BE2C (cell line): ENCODE measurements around the gene RPS8.
"Not testable (repeated sequence)": the region's sequence is repeated elsewhere in the genome, so short reads cannot be mapped to it uniquely, and the experiment has no call there.

Experiments used
- DNase-seq: peaks from one replicate; pipeline ENCODE4 v3.0.0-alpha.2; 2020
- H3K27me3 ChIP-seq: fragments of 250-450 bp; sonication (Bioruptor Pico); 2 replicates; pipeline ENCODE4 v1.5.1; 2020; ENCODE audit warnings: mild to moderate bottlenecking
- H3K36me3 ChIP-seq: fragments of 250-450 bp; sonication (Bioruptor Pico); 2 replicates; pipeline ENCODE4 v1.5.1; 2020; ENCODE audit warnings: mild to moderate bottlenecking
- H3K4me1 ChIP-seq: fragments of 250-450 bp; sonication (Bioruptor Pico); 2 replicates; pipeline ENCODE4 v1.5.1; 2020
- H3K4me3 ChIP-seq: 2 replicates; pipeline ENCODE4 v1.5.1; 2011; ENCODE audit warnings: low read depth, low read length
- H3K9me3 ChIP-seq: fragments of 250-450 bp; sonication (Bioruptor Pico); 2 replicates; pipeline ENCODE4 v1.5.1; 2020
- TF ChIP-seq, protein P1 (sequence below): IDR thresholded peaks from 2 replicates; pipeline ENCODE4 v1.5.1; 2012; ENCODE audit warnings: mild to moderate bottlenecking, low read depth, low read length

The RPS8 gene

DNA sequence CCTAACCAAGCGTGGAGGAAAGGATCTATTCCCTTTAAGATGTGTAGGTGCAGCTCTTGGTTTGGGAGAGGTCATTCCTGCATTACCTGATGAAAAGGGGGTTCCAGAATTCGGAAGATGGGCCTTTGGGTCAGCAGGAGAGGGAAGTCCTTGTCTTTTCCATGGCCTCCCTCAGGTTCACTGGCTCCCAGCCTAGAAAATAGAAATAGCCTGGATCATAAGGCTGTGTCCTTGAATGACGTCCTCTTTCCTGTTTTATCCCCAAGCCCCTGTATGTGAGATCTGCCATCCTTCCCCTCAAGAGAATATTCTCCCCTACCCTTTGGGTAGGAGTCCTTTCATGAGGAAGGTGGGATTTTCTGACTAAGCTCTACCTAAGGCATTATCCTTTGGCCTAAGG lies 14.5 kb upstream of the RPS8 start:
- Histone ChIP-seq H3K4me1 (no peaks in the 10 kb centered on the region), H3K4me3 (no peak overlapping the region), H3K36me3 (peaks cover 27% of the 10 kb centered on the region), H3K27me3 (no peaks in the 10 kb centered on the region), H3K9me3 (no peaks in the 10 kb centered on the region)
- DNase-seq: no peak
- TF ChIP-seq, protein P1, sequence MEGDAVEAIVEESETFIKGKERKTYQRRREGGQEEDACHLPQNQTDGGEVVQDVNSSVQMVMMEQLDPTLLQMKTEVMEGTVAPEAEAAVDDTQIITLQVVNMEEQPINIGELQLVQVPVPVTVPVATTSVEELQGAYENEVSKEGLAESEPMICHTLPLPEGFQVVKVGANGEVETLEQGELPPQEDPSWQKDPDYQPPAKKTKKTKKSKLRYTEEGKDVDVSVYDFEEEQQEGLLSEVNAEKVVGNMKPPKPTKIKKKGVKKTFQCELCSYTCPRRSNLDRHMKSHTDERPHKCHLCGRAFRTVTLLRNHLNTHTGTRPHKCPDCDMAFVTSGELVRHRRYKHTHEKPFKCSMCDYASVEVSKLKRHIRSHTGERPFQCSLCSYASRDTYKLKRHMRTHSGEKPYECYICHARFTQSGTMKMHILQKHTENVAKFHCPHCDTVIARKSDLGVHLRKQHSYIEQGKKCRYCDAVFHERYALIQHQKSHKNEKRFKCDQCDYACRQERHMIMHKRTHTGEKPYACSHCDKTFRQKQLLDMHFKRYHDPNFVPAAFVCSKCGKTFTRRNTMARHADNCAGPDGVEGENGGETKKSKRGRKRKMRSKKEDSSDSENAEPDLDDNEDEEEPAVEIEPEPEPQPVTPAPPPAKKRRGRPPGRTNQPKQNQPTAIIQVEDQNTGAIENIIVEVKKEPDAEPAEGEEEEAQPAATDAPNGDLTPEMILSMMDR: no peak

GRCh38 chr1:44766421-44766820 lies 8.9 kb upstream of the RPS8 start:
- H3K9me3 ChIP-seq, H3K27me3 ChIP-seq, H3K4me1 ChIP-seq, DNase-seq, H3K4me3 ChIP-seq: not testable (repeated sequence)
- H3K36me3 ChIP-seq: peaks cover 12% of the 10 kb centered on the region

- Histone ChIP-seq H3K4me1 (no peaks in the 10 kb centered on the region), H3K36me3 (peaks cover 45% of the 10 kb centered on the region), H3K27me3 (no peaks in the 10 kb centered on the region), H3K4me3 (peak overlapping the region; percentile 89), H3K9me3 (no peaks in the 10 kb centered on the region)
- no peak for DNase-seq
- TF ChIP-seq, protein P1: no peak
Observed at GRCh38 chr1:44775930-44776729, 790 bp downstream of the RPS8 start.

- no peak for DNase-seq
- Histone ChIP-seq H3K4me3 (peak overlapping the region; percentile 89), H3K27me3 (no peaks in the 10 kb centered on the region), H3K9me3 (no peaks in the 10 kb centered on the region), H3K4me1 (no peaks in the 10 kb centered on the region), H3K36me3 (peaks cover 46% of the 10 kb centered on the region)
- TF ChIP-seq, protein P1: no peak
Observed at GRCh38 chr1:44776730-44777068, 1.4 kb downstream of the RPS8 start.

- TF ChIP-seq, protein P1: no peak
- no peaks in the 10 kb centered on the region for H3K27me3 ChIP-seq
- H3K4me3 ChIP-seq: peak overlapping the region; percentile 89
- no peak for DNase-seq
- H3K4me1 ChIP-seq: no peaks in the 10 kb centered on the region
- no peaks in the 10 kb centered on the region for H3K9me3 ChIP-seq
- peaks cover 46% of the 10 kb centered on the region for H3K36me3 ChIP-seq
Observed at GRCh38 chr1:44777547-44777946, 2.2 kb downstream of the RPS8 start.

- H3K4me3 ChIP-seq: peak overlapping the region; percentile 89
- peaks cover 46% of the 10 kb centered on the region for H3K36me3 ChIP-seq
Observed at GRCh38 chr1:44777969-44778635, 2.8 kb downstream of the RPS8 start.

More at GRCh38 chr1:44777969-44778635, 2.8 kb downstream of the RPS8 start:
- Histone ChIP-seq H3K27me3 (no peaks in the 10 kb centered on the region), H3K9me3 (no peaks in the 10 kb centered on the region), H3K4me1 (no peaks in the 10 kb centered on the region)
- TF ChIP-seq, protein P1: no peak
- DNase-seq: no peak
